Embryonic facial prominence (tissue), 1 donor: ENCODE results near the gene MACROD2.

Experiments used
- DNase-seq: peaks from one replicate; pipeline ENCODE4 v3.0.0-alpha.2; 2016; ENCODE audit errors: extremely low spot score

MACROD2 gene

GRCh38 chr20:14759979-14760378, 764.7 kb downstream of the MACROD2 start:
- DNase-seq = no peak

GRCh38 chr20:14761903-14762302, 766.6 kb downstream of the MACROD2 start:
- DNase-seq = no peak

GRCh38 chr20:14764511-14765369, 769.4 kb downstream of the MACROD2 start:
- no peak for DNase-seq

- DNase-seq = no peak
Observed at GRCh38 chr20:14765370-14765701, 770.0 kb downstream of the MACROD2 start.

GRCh38 chr20:14773486-14773885, 778.2 kb downstream of the MACROD2 start:
- DNase-seq = no peak

- DNase-seq = no peak
Observed at GRCh38 chr20:14775778-14776177, 780.5 kb downstream of the MACROD2 start.

GRCh38 chr20:14777591-14777990, 782.3 kb downstream of the MACROD2 start:
- no peak for DNase-seq

- DNase-seq = no peak
Observed at GRCh38 chr20:14778096-14778495, 782.8 kb downstream of the MACROD2 start.

GRCh38 chr20:14778875-14779274, 783.6 kb downstream of the MACROD2 start:
- DNase-seq = no peak

- DNase-seq = no peak
Observed at GRCh38 chr20:14780508-14780907, 785.2 kb downstream of the MACROD2 start.

GRCh38 chr20:14782731-14783130, 787.4 kb downstream of the MACROD2 start:
- no peak for DNase-seq

- DNase-seq = no peak
Observed at GRCh38 chr20:14783766-14784165, 788.5 kb downstream of the MACROD2 start.

- DNase-seq = no peak
Observed at GRCh38 chr20:14785065-14785743, 789.9 kb downstream of the MACROD2 start.

GRCh38 chr20:14790190-14790589, 794.9 kb downstream of the MACROD2 start:
- no peak for DNase-seq

GRCh38 chr20:14790771-14791620, 795.7 kb downstream of the MACROD2 start:
- DNase-seq = no peak

- no peak for DNase-seq
Observed at GRCh38 chr20:14792915-14793314, 797.6 kb downstream of the MACROD2 start.

GRCh38 chr20:14799545-14800216, 804.4 kb downstream of the MACROD2 start:
- DNase-seq = no peak

GRCh38 chr20:14800707-14801425, 805.5 kb downstream of the MACROD2 start:
- no peak for DNase-seq

- DNase-seq = no peak
Observed at GRCh38 chr20:14801591-14802325, 806.4 kb downstream of the MACROD2 start.

GRCh38 chr20:14807224-14807623, 811.9 kb downstream of the MACROD2 start:
- DNase-seq = no peak
